Fibroblast of lung (primary cell): Measurements from ENCODE around the gene KIF26B. TPM values are rescaled to one million over a fixed set of nuclear protein-coding genes. Genes with fewer than 3 reads are reported as not detected.
A peak's percentile ranks its signal among the peaks of the same experiment; 100 is the strongest.
"Not testable (repeated sequence)": the region's sequence is repeated elsewhere in the genome, so short reads cannot be mapped to it uniquely, and the experiment has no call there.

ENCODE experiments used
- DNase-seq, 2 donors: peaks; one replicate each; pipeline versions ENCODE4 v3.0.0 to v3.0.0-alpha.2; 2010; ENCODE audit warnings: low read depth in 2 of 2
- H2AFZ ChIP-seq: 2 replicates; pipeline ENCODE4 v1.5.1; 2012; ENCODE audit warnings: low read length, control low read depth, inconsistent platforms
- H3K27ac ChIP-seq: 2 replicates; pipeline ENCODE4 v1.5.1; 2011; ENCODE audit warnings: low read length, control low read depth; ENCODE audit not compliant: insufficient read depth
- H3K27me3 ChIP-seq: 2 replicates; pipeline ENCODE4 v1.5.1; 2011; ENCODE audit warnings: mild to moderate bottlenecking, low read length; ENCODE audit not compliant: control insufficient read depth, insufficient read depth
- H3K36me3 ChIP-seq: 2 replicates; pipeline ENCODE4 v1.5.1; 2011; ENCODE audit warnings: low read length; ENCODE audit not compliant: control insufficient read depth, insufficient read depth
- H3K4me1 ChIP-seq: 2 replicates; pipeline ENCODE4 v1.5.1; 2011; ENCODE audit warnings: low read length; ENCODE audit not compliant: control insufficient read depth, insufficient read depth; ENCODE audit errors: extremely low read depth
- H3K4me2 ChIP-seq: 2 replicates; pipeline ENCODE4 v1.5.1; 2011; ENCODE audit warnings: low read length, control low read depth; ENCODE audit not compliant: insufficient read depth; ENCODE audit errors: extremely low read depth
- H3K4me3 ChIP-seq, 4 experiments: fragments of 200-600 bp in 1 of 4; sonication (generic) in 1 of 4; replicated peaks in 1 of 4; 2 replicates each; pipeline ENCODE4 v1.5.1; 2011 to 2016; ENCODE audit warnings: low read length in 4 of 4, low read depth in 3 of 4, mild to moderate bottlenecking in 3 of 4, control low read depth in 2 of 4, inconsistent platforms in 1 of 4, mixed read lengths in 1 of 4; ENCODE audit not compliant: insufficient read depth in 1 of 4; ENCODE audit errors: control extremely low read depth in 1 of 4
- H3K79me2 ChIP-seq: 2 replicates; pipeline ENCODE4 v1.5.1; 2012; ENCODE audit warnings: mild to moderate bottlenecking, low read length, inconsistent platforms; ENCODE audit not compliant: control insufficient read depth, insufficient read depth
- H3K9ac ChIP-seq: 2 replicates; pipeline ENCODE4 v1.5.1; 2011; ENCODE audit warnings: mild to moderate bottlenecking, low read length, control low read depth; ENCODE audit not compliant: insufficient read depth
- H3K9me3 ChIP-seq: 2 replicates; pipeline ENCODE4 v1.5.1; 2012; ENCODE audit warnings: low read depth, low read length; ENCODE audit not compliant: control insufficient read depth, insufficient read depth
- H4K20me1 ChIP-seq: 2 replicates; pipeline ENCODE4 v1.5.1; 2011; ENCODE audit warnings: low read length; ENCODE audit not compliant: control insufficient read depth, insufficient read depth; ENCODE audit errors: extremely low read depth
- CTCF ChIP-seq, 2 donors: IDR thresholded peaks in 1 of 2; conservative IDR thresholded peaks in 1 of 2; 1 replicate in 1 of 2; 2 replicates in 1 of 2; pipeline ENCODE4 v1.5.1; 2011 to 2012; ENCODE audit warnings: low read length in 2 of 2, control low read depth in 1 of 2, inconsistent platforms in 1 of 2, low read depth in 1 of 2, mild to moderate bottlenecking in 1 of 2
- EZH2 ChIP-seq: IDR thresholded peaks from 2 replicates; pipeline ENCODE4 v1.5.1; 2012; ENCODE audit warnings: low read length, control low read depth, mild to moderate bottlenecking; ENCODE audit errors: missing control alignments
- polyA plus RNA-seq, 2 donors: library from polyadenylated mRNA; depleted of rRNA in 1 of 2; stranded (reverse) in 1 of 2; unstranded in 1 of 2; fragments of >200 nt; gene quantifications; 2 replicates each; pipeline ENCODE4 v1.2.1, GENCODE V29; 2011 to 2012; ENCODE audit warnings: missing spikeins in 1 of 2
- total RNA-seq: library from RNA; depleted of rRNA; stranded (reverse); fragments of >200 nt; gene quantifications from 2 replicates; pipeline ENCODE4 v1.2.1, GENCODE V29; 2014

The KIF26B gene
- total and polyA plus RNA-seq, 2 donors (not counting 1 experiment from before 2014, with no cell fraction given) = 5.3 to 6.1 TPM

- Histone ChIP-seq H2AFZ (no peak overlapping the region), H4K20me1 (no peaks in the 10 kb centered on the region), H3K27me3 (no peaks in the 10 kb centered on the region), H3K4me1 (peaks cover 3% of the 10 kb centered on the region), H3K9ac (no peak overlapping the region), H3K4me3 (no peak overlapping the region), H3K27ac (no peak overlapping the region), H3K4me2 (no peak overlapping the region), H3K9me3 (no peaks in the 10 kb centered on the region), H3K36me3 (no peaks in the 10 kb centered on the region), H3K79me2 (no peaks in the 10 kb centered on the region)
- DNase-seq = peak; percentile 41 to 80
- TF ChIP-seq CTCF (conservative IDR thresholded peaks at IDR 0.05 in 1 of 2, IDR thresholded peaks at IDR 0.05 in 1 of 2; ENCODE audit: low read depth in 1 of 2, low read length in 2 of 2) (no peak), EZH2 (no peak)
These were observed 550.0 kb downstream of the KIF26B start for GRCh38 chr1:245704765-245705164.

- TF ChIP-seq CTCF (conservative IDR thresholded peaks at IDR 0.05 in 1 of 2, IDR thresholded peaks at IDR 0.05 in 1 of 2; ENCODE audit: low read depth in 1 of 2, low read length in 2 of 2) (no peak), EZH2 (no peak)
- Histone ChIP-seq H3K27ac (no peak overlapping the region), H3K79me2 (no peaks in the 10 kb centered on the region), H3K4me3 (no peak overlapping the region), H3K4me2 (no peak overlapping the region), H3K9ac (no peak overlapping the region), H3K27me3 (no peaks in the 10 kb centered on the region), H4K20me1 (no peaks in the 10 kb centered on the region), H3K4me1 (peaks cover 3% of the 10 kb centered on the region), H2AFZ (no peak overlapping the region), H3K36me3 (no peaks in the 10 kb centered on the region), H3K9me3 (no peaks in the 10 kb centered on the region)
- no peak for DNase-seq
These were observed 553.2 kb downstream of the KIF26B start for GRCh38 chr1:245707941-245708340.

- TF ChIP-seq CTCF (conservative IDR thresholded peaks at IDR 0.05 in 1 of 2, IDR thresholded peaks at IDR 0.05 in 1 of 2; ENCODE audit: low read depth in 1 of 2, low read length in 2 of 2) (no peak), EZH2 (no peak)
- Histone ChIP-seq H3K9me3 (no peaks in the 10 kb centered on the region), H3K27ac (no peak overlapping the region), H3K4me2 (no peak overlapping the region), H3K4me3 (no peak overlapping the region), H2AFZ (no peak overlapping the region), H3K36me3 (no peaks in the 10 kb centered on the region), H3K79me2 (no peaks in the 10 kb centered on the region), H3K4me1 (no peaks in the 10 kb centered on the region), H4K20me1 (no peaks in the 10 kb centered on the region), H3K9ac (no peak overlapping the region), H3K27me3 (no peaks in the 10 kb centered on the region)
- no peak for DNase-seq
These were observed 556.4 kb downstream of the KIF26B start for GRCh38 chr1:245710961-245711903.

GRCh38 chr1:245714027-245714426 is 559.2 kb downstream of the KIF26B start:
- DNase-seq, H3K4me3 ChIP-seq, H3K27me3 ChIP-seq, H3K4me2 ChIP-seq, H3K27ac ChIP-seq, H4K20me1 ChIP-seq, H3K79me2 ChIP-seq, H3K9me3 ChIP-seq, H3K4me1 ChIP-seq, H2AFZ ChIP-seq, H3K36me3 ChIP-seq, H3K9ac ChIP-seq: not testable (repeated sequence)
